Ishikawa (cell line): Measurements from ENCODE around the gene NPSR1.

Experiments
- CEBPB ChIP-seq: IDR thresholded peaks from 2 replicates; pipeline ENCODE4 v1.6.1; 2012
- CREB1 ChIP-seq: IDR thresholded peaks from 2 replicates; pipeline ENCODE4 v1.6.1; 2012; ENCODE audit warnings: low read depth
- EGR1 ChIP-seq: IDR thresholded peaks from 2 replicates; pipeline ENCODE4 v1.6.1; 2012
- EP300 ChIP-seq: IDR thresholded peaks from 2 replicates; pipeline ENCODE4 v1.6.1; 2012; ENCODE audit warnings: borderline replicate concordance
- FOXM1 ChIP-seq: IDR thresholded peaks from 2 replicates; pipeline ENCODE4 v1.6.1; 2012; ENCODE audit warnings: low read depth, borderline replicate concordance
- MAX ChIP-seq: IDR thresholded peaks from 2 replicates; pipeline ENCODE4 v1.6.1; 2012
- NFIC ChIP-seq: IDR thresholded peaks from 2 replicates; pipeline ENCODE4 v1.6.1; 2012
- RAD21 ChIP-seq: IDR thresholded peaks from 2 replicates; pipeline ENCODE4 v1.6.1; 2012; ENCODE audit warnings: low read depth
- REST ChIP-seq: IDR thresholded peaks from 2 replicates; pipeline ENCODE4 v1.6.1; 2012; ENCODE audit warnings: low read depth, mild to moderate bottlenecking
- TAF1 ChIP-seq: IDR thresholded peaks from 2 replicates; pipeline ENCODE4 v1.6.1; 2012; ENCODE audit warnings: low read depth, mild to moderate bottlenecking
- TCF12 ChIP-seq: IDR thresholded peaks from 2 replicates; pipeline ENCODE4 v1.6.1; 2012; ENCODE audit warnings: low read depth
- TEAD4 ChIP-seq: IDR thresholded peaks from 2 replicates; pipeline ENCODE4 v1.6.1; 2012
- USF1 ChIP-seq: IDR thresholded peaks from 2 replicates; pipeline ENCODE4 v1.6.1; 2012
- YY1 ChIP-seq: IDR thresholded peaks from 2 replicates; pipeline ENCODE4 v1.6.1; 2012; ENCODE audit warnings: low read depth
- ZBTB7A ChIP-seq: IDR thresholded peaks from 2 replicates; pipeline ENCODE4 v1.6.1; 2012; ENCODE audit warnings: low read depth

Gene NPSR1

GRCh38 chr7:34806831-34807230, 148.8 kb downstream of the NPSR1 start:
- no peak for TF ChIP-seq TAF1
- no peak for TF ChIP-seq TCF12
- no peak for TF ChIP-seq CEBPB
- TF ChIP-seq YY1, result no peak

GRCh38 chr7:34807548-34808340, 149.7 kb downstream of the NPSR1 start:
- TF ChIP-seq CEBPB, result no peak
- TF ChIP-seq MAX, result no peak
- no peak for TF ChIP-seq REST
- TF ChIP-seq EP300, result no peak

GRCh38 chr7:34821932-34822558, 164.0 kb downstream of the NPSR1 start:
- TF ChIP-seq ZBTB7A (no peak), CREB1 (no peak), RAD21 (no peak), REST (no peak), NFIC (no peak), CEBPB (no peak), MAX (no peak), USF1 (no peak)

GRCh38 chr7:34823650-34824258, 165.7 kb downstream of the NPSR1 start:
- TF ChIP-seq FOXM1 (no peak), TEAD4 (no peak), RAD21 (peak; percentile 77), NFIC (no peak), YY1 (no peak), MAX (no peak)

- TF ChIP-seq USF1 (no peak), FOXM1 (no peak), TEAD4 (no peak), TAF1 (no peak), EGR1 (no peak), CREB1 (no peak), ZBTB7A (no peak), NFIC (no peak), RAD21 (no peak), EP300 (no peak)
Observed at GRCh38 chr7:34825221-34825620, 167.2 kb downstream of the NPSR1 start.

GRCh38 chr7:34830390-34830789, 172.4 kb downstream of the NPSR1 start:
- no peak for TF ChIP-seq NFIC
- no peak for TF ChIP-seq USF1
- TF ChIP-seq TCF12, result no peak
- no peak for TF ChIP-seq ZBTB7A
- TF ChIP-seq REST, result no peak
- TF ChIP-seq EGR1, result no peak
- TF ChIP-seq YY1, result no peak
- no peak for TF ChIP-seq CEBPB
- TF ChIP-seq RAD21, result no peak
- no peak for TF ChIP-seq EP300
- no peak for TF ChIP-seq TEAD4
- TF ChIP-seq TAF1, result no peak
- TF ChIP-seq MAX, result no peak
- no peak for TF ChIP-seq CREB1
- no peak for TF ChIP-seq FOXM1
